ENCODE data around the gene HMG20B.

Gene HMG20B

GRCh38 chr19:3537438-3538240, 35.1 kb upstream of the HMG20B start:
- no peak for FAIRE-seq
- TF ChIP-seq CTCF (IDR thresholded peaks at IDR 0.05; ENCODE audit: insufficient read depth, missing control alignments) = no peak
- DNase-seq (ENCODE audit: insufficient read length, low spot score) = no peak

GRCh38 chr19:3538258-3538929, 34.4 kb upstream of the HMG20B start:
- no peak for TF ChIP-seq CTCF (IDR thresholded peaks at IDR 0.05; ENCODE audit: insufficient read depth, missing control alignments)
- DNase-seq (ENCODE audit: insufficient read length, low spot score) = no peak
- FAIRE-seq = no peak

- TF ChIP-seq CTCF (IDR thresholded peaks at IDR 0.05; ENCODE audit: insufficient read depth, missing control alignments) = no peak
- DNase-seq (ENCODE audit: insufficient read length, low spot score) (no peak), FAIRE-seq (no peak)
Observed at GRCh38 chr19:3538965-3539755, 33.6 kb upstream of the HMG20B start, which contains the start of gene TEKTIP1. Gene TEKTIP1, plus strand, starts transcription at chr19:3539174. Its CDS starts 4 bp downstream, at chr19:3539178.

- TF ChIP-seq CTCF (IDR thresholded peaks at IDR 0.05; ENCODE audit: insufficient read depth, missing control alignments) = no peak
- FAIRE-seq (no peak), DNase-seq (ENCODE audit: insufficient read length, low spot score) (no peak)
Observed at GRCh38 chr19:3539756-3540118, 33.0 kb upstream of the HMG20B start.

- no peak for FAIRE-seq
- TF ChIP-seq CTCF (IDR thresholded peaks at IDR 0.05; ENCODE audit: insufficient read depth, missing control alignments) = no peak
- no peak for DNase-seq (ENCODE audit: insufficient read length, low spot score)
Observed at GRCh38 chr19:3543150-3544057, 29.3 kb upstream of the HMG20B start.

- TF ChIP-seq CTCF (IDR thresholded peaks at IDR 0.05; ENCODE audit: insufficient read depth, missing control alignments) = no peak
- FAIRE-seq = no peak
- no peak for DNase-seq (ENCODE audit: insufficient read length, low spot score)
Observed at GRCh38 chr19:3544058-3544376, 28.7 kb upstream of the HMG20B start.
